ENCODE measurements around the gene BHMT2. TPM values are rescaled to one million over a fixed set of nuclear protein-coding genes. Genes with fewer than 3 reads are reported as not detected.

The BHMT2 gene
- total RNA-seq, 1 experiment from 2014 or later: not detected

- Mint-ChIP-seq H3K27me3 (ENCODE audit: low read depth) (peaks cover 3% of the 10 kb centered on the region), H3K27ac (no peak overlapping the region), H3K36me3 (ENCODE audit: insufficient read depth in 1 of 3, low read depth in 3 of 3) (0 out of 7 replicates have a peak, but pooled peaks cover 0 to 4% (median 0%) of the 10 kb centered on the region in 3 experiments), H3K9me3 (peaks cover 0 to 7% of the 10 kb centered on the region in 2 experiments; a peak in 2 of 5 replicates), H3K4me3 (no peak overlapping the region), H3K4me1 (peaks cover 2 to 3% of the 10 kb centered on the region in 2 experiments; a peak in 1 of 4 replicates)
- DNase-seq: no peak
- Histone ChIP-seq H4K91ac (ENCODE audit: insufficient read length, low read depth, low read length) (no peak overlapping the region), H2AFZ (ENCODE audit: low read length) (no peak overlapping the region), H4K5ac (ENCODE audit: insufficient read length, low read depth, low read length) (no peak overlapping the region), H3K14ac (ENCODE audit: insufficient read depth, low read length) (no peak overlapping the region), H2BK15ac (ENCODE audit: low read depth, low read length) (no peak overlapping the region), H3K4me2 (ENCODE audit: insufficient read depth, insufficient read length, low read length) (no peak overlapping the region), H3K27ac (ENCODE audit: insufficient read length, low read depth, low read length) (no peak overlapping the region), H4K20me1 (ENCODE audit: control insufficient read depth, insufficient read depth, insufficient read length) (no peaks in the 10 kb centered on the region), H3K27me3 (ENCODE audit: insufficient read depth, low read length) (no peaks in the 10 kb centered on the region), H3K56ac (ENCODE audit: insufficient read length, low read depth, low read length) (no peak overlapping the region), H3K23ac (ENCODE audit: insufficient read length, low read depth, low read length) (no peak overlapping the region), H3K23me2 (ENCODE audit: insufficient read length, low read depth, low read length, poor library complexity, severe bottlenecking) (no peaks in the 10 kb centered on the region), H2AK5ac (ENCODE audit: insufficient read length, low read length) (no peak overlapping the region), H3K18ac (ENCODE audit: insufficient read length, low read depth, low read length) (no peak overlapping the region), H3K4ac (ENCODE audit: low read depth, low read length) (no peak overlapping the region), H3T11ph (ENCODE audit: low read length) (no peak overlapping the region), H2BK20ac (ENCODE audit: low read depth, low read length, poor library complexity, severe bottlenecking) (no peak overlapping the region), H3K4me1 (ENCODE audit: insufficient read depth, low read length) (no peaks in the 10 kb centered on the region), H3K79me2 (ENCODE audit: insufficient read depth, low read length) (no peaks in the 10 kb centered on the region), H3K79me1 (ENCODE audit: insufficient read depth, low read depth, low read length, poor library complexity, severe bottlenecking) (no peaks in the 10 kb centered on the region), H2BK5ac (ENCODE audit: insufficient read length, low read length) (no peak overlapping the region), H2BK120ac (ENCODE audit: low read depth, low read length, poor library complexity, severe bottlenecking) (no peak overlapping the region), H3K9me3 (ENCODE audit: control insufficient read depth, low read depth, low read length) (no peaks in the 10 kb centered on the region), H3K9ac (ENCODE audit: extremely low read depth, insufficient read length, low read length) (no peak overlapping the region), H4K8ac (replicated peaks; ENCODE audit: insufficient read length, low read depth, low read length) (no peak overlapping the region), H2BK12ac (ENCODE audit: insufficient read length, low read depth, low read length) (no peak overlapping the region)
- TF ChIP-seq, protein P1, sequence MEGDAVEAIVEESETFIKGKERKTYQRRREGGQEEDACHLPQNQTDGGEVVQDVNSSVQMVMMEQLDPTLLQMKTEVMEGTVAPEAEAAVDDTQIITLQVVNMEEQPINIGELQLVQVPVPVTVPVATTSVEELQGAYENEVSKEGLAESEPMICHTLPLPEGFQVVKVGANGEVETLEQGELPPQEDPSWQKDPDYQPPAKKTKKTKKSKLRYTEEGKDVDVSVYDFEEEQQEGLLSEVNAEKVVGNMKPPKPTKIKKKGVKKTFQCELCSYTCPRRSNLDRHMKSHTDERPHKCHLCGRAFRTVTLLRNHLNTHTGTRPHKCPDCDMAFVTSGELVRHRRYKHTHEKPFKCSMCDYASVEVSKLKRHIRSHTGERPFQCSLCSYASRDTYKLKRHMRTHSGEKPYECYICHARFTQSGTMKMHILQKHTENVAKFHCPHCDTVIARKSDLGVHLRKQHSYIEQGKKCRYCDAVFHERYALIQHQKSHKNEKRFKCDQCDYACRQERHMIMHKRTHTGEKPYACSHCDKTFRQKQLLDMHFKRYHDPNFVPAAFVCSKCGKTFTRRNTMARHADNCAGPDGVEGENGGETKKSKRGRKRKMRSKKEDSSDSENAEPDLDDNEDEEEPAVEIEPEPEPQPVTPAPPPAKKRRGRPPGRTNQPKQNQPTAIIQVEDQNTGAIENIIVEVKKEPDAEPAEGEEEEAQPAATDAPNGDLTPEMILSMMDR (conservative IDR thresholded peaks at IDR 0.05): no peak
- WGBS (ENCODE audit: extremely low coverage, insufficient read length, low lambda C conversion rate): no CpG with 5 or more reads among the region's 3 CpGs
Measured at GRCh38 chr5:79077680-79078365, 8.3 kb downstream of the BHMT2 start.

Measured in H9 (cell line).